Adipocyte (in vitro differentiated cells): ENCODE measurements around the gene KRT36.

Experiments
- DNase-seq: peaks from one replicate; pipeline ENCODE4 v3.0.0-alpha.2; 2015; ENCODE audit warnings: low read depth
- H3K27me3 ChIP-seq: replicated peaks from 2 replicates; pipeline ENCODE4 v1.7.0; 2013; ENCODE audit warnings: mild to moderate bottlenecking, low read length, moderate library complexity; ENCODE audit not compliant: control insufficient read depth, insufficient read depth
- H3K36me3 ChIP-seq: 2 replicates; pipeline ENCODE4 v1.7.0; 2013; ENCODE audit warnings: low read length, mild to moderate bottlenecking, moderate library complexity; ENCODE audit not compliant: control insufficient read depth, insufficient read depth, severe bottlenecking
- H3K4me1 ChIP-seq: 2 replicates; pipeline ENCODE4 v1.7.0; 2013; ENCODE audit warnings: mild to moderate bottlenecking, low read length, moderate library complexity; ENCODE audit not compliant: control insufficient read depth, insufficient read depth
- H3K4me3 ChIP-seq: 2 replicates; pipeline ENCODE4 v1.7.0; 2013; ENCODE audit warnings: mild to moderate bottlenecking, low read length, moderate library complexity
- H3K9ac ChIP-seq: 2 replicates; pipeline ENCODE4 v1.7.0; 2013; ENCODE audit warnings: mild to moderate bottlenecking, low read length, moderate library complexity
- H3K9me3 ChIP-seq: 2 replicates; pipeline ENCODE4 v1.7.0; 2013; ENCODE audit warnings: mild to moderate bottlenecking, low read length, moderate library complexity; ENCODE audit not compliant: control insufficient read depth

KRT36 gene

DNA sequence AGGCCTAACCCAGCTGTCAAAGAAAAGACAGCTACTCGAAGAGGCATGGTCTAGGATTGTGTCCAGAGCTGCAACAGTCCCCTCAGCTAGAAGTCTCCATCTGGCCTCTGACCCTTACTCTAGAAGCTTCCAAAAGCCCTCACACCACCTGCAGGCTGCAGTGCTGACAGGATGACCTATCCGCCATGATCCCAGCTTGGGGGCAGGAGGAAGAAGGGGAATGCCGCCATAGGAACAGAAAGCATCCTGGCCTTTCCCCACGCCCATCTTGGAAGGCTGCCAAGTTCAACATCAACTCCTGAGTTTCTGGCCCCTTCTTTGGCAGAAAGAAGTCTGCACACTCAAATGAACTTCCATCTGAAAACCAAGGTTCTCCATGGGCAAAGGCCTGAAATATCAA lies 3.1 kb upstream of the KRT36 start:
- no peaks in the 10 kb centered on the region for H3K9me3 ChIP-seq
- no peaks in the 10 kb centered on the region for H3K36me3 ChIP-seq
- peaks cover 16% of the 10 kb centered on the region for H3K4me1 ChIP-seq
- DNase-seq = peak; percentile 14
- no peak overlapping the region for H3K9ac ChIP-seq
- H3K4me3 ChIP-seq = no peak overlapping the region
- H3K27me3 ChIP-seq = peaks cover 11% of the 10 kb centered on the region

DNA sequence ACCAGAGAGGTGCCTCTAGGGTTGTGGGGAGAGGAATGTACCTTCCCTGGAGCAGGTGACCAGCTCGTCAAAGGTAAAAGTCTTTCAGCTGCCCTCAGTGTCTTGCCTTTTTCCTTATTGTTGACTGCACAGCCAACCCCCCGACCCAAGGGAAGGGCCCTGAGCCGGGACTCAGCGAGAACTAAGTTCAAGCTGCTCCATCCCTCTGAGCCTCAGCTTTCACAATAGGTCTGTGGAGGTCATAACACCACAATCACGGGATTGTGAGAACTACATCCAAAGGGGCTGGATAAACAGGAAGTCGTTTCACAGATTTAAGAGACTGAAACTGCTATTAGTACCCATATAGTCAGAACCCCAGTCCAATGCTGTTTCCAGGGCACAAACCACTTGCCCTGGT lies 2.6 kb upstream of the KRT36 start:
- no peaks in the 10 kb centered on the region for H3K9me3 ChIP-seq
- H3K27me3 ChIP-seq = peaks cover 15% of the 10 kb centered on the region
- H3K9ac ChIP-seq = no peak overlapping the region
- no peak for DNase-seq
- no peaks in the 10 kb centered on the region for H3K36me3 ChIP-seq
- H3K4me1 ChIP-seq = peaks cover 16% of the 10 kb centered on the region
- H3K4me3 ChIP-seq = no peak overlapping the region

DNA sequence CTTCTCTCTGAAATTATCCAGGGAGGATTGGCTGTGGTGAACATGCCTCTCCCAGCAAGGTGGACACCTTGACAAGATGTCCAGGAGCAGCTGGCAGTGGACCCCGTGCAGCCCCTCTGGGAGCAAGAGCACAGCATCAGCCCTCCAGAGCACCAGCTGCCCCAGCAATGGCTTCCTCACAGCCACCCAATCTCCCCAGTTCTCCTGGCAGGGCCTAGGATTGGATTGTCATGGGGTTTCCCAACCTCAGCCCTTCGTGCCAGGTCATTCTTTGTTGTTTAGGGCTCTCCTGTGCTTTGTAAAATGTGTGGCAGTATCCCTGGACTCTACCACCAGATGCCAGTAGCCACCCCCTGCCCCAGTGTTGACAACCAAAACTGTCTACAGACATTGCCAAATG lies 1.8 kb upstream of the KRT36 start:
- Histone ChIP-seq H3K4me1 (peaks cover 13% of the 10 kb centered on the region), H3K4me3 (no peak overlapping the region), H3K27me3 (peaks cover 23% of the 10 kb centered on the region), H3K9ac (no peak overlapping the region), H3K36me3 (no peaks in the 10 kb centered on the region), H3K9me3 (no peaks in the 10 kb centered on the region)
- no peak for DNase-seq

DNA sequence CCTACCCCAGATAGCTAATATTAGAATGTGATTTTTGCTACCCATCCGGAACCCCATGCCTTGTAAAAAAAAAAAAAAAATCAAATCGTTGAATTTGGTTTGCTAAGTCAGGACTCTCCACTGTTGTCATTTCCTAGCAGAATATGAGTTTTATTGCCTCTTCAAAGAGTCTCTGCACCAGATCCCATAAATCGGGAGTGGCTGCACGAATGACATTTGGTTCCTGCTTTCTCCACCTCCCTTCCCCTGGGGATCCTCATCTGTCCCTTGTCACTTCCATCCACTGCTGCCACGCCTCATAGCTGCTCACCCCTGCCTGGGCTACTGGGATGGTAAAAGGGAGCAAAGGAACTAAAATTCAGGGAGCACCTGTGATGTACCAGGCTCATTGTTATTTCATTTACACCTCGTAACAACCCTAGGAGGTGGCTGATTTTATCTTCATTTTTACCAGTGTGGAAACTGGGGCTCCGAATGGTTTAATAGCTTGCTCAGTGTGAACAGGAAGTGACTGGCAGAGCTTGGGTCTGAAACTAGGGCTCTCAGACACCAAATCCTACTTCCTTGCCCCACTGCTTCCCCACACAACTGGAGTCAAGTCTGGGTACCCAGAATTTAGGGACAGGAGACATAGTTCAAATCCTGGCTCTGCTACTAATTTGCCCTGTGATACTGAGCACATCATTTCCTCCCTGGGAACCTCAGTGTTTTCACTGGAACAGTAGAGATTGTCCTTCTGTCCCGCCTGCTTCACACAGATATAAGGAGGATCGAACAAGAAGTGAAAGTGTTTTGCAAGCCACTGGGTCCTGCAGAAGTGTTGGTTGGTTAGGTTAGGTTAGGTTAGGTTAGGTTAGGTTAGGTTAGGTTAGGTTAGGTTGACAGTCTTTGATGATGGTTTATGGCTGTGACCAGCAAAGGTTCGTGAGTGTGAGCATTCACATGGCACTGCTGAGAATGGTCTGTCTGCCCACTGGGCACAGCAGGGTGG lies 585 bp upstream of the KRT36 start:
- DNase-seq = no peak
- H3K27me3 ChIP-seq = peaks cover 28% of the 10 kb centered on the region
- H3K9me3 ChIP-seq = no peaks in the 10 kb centered on the region

DNA sequence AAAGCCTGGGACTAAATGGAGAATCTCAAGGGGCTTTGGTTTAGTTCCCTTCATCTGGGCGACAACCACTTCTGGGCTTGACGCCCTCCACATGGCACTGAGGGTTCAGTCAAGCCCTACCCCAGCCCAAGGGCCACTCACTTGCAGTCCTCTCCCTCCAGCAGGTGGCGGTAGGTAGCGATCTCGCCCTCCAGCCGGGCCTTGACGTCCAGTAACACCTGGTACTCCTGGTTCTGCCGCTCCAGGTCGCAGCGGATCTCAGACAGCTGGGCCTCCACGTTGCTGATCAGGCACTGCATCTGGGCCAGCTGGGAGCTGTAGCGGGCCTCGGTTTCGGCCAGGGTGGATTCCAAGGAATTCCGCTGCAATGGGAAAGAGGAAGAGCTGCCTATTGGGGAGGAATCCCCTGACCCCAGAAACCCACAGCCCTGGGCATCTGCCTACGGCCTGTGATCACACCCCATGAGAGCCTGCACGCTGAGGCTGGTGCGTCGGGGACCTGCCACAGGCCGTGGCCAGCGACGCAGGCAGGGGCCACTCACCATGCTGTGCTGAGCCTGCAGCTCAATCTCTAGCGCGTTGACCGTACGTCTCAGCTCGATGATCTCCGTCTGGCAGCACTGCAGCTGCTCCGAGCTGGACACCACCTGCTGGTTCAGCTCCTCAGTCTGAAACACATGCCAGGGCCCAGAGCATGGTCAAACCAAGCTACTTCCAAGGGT lies 2.7 kb downstream of the KRT36 start:
- DNase-seq = no peak

More for the DNA sequence above, 585 bp upstream of the KRT36 start:
- H3K9ac ChIP-seq = no peak overlapping the region
- H3K4me1 ChIP-seq = peaks cover 13% of the 10 kb centered on the region
- no peak overlapping the region for H3K4me3 ChIP-seq
- no peaks in the 10 kb centered on the region for H3K36me3 ChIP-seq

DNA sequence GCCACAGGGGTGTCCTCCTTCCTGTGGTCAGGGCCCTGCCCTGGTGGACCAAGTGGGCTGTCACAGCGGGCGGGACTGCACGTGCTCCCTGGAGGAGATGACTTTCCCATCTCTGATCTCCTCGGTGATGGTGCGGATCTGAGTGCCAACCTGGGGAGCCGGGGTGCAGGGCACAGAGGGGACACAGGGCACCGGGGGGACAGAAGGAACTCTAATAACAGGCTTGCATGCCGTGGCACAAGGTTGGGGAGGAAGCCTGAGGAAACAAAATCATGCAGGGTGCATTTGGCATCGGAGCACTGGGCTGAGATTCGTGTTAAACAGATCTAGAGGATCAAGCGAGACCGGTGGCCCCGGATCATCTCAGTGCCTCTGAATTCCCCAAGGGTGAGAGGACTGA lies 3.4 kb downstream of the KRT36 start:
- Histone ChIP-seq H3K36me3 (no peaks in the 10 kb centered on the region), H3K9me3 (no peaks in the 10 kb centered on the region), H3K4me1 (no peaks in the 10 kb centered on the region), H3K4me3 (no peak overlapping the region), H3K27me3 (peaks cover 51% of the 10 kb centered on the region), H3K9ac (no peak overlapping the region)
- DNase-seq = no peak

More for the DNA sequence above, 2.7 kb downstream of the KRT36 start:
- no peak overlapping the region for H3K4me3 ChIP-seq
- no peaks in the 10 kb centered on the region for H3K36me3 ChIP-seq
- no peaks in the 10 kb centered on the region for H3K9me3 ChIP-seq
- peaks cover 49% of the 10 kb centered on the region for H3K27me3 ChIP-seq
- peaks cover under 1% of the 10 kb centered on the region for H3K4me1 ChIP-seq
- no peak overlapping the region for H3K9ac ChIP-seq

DNA sequence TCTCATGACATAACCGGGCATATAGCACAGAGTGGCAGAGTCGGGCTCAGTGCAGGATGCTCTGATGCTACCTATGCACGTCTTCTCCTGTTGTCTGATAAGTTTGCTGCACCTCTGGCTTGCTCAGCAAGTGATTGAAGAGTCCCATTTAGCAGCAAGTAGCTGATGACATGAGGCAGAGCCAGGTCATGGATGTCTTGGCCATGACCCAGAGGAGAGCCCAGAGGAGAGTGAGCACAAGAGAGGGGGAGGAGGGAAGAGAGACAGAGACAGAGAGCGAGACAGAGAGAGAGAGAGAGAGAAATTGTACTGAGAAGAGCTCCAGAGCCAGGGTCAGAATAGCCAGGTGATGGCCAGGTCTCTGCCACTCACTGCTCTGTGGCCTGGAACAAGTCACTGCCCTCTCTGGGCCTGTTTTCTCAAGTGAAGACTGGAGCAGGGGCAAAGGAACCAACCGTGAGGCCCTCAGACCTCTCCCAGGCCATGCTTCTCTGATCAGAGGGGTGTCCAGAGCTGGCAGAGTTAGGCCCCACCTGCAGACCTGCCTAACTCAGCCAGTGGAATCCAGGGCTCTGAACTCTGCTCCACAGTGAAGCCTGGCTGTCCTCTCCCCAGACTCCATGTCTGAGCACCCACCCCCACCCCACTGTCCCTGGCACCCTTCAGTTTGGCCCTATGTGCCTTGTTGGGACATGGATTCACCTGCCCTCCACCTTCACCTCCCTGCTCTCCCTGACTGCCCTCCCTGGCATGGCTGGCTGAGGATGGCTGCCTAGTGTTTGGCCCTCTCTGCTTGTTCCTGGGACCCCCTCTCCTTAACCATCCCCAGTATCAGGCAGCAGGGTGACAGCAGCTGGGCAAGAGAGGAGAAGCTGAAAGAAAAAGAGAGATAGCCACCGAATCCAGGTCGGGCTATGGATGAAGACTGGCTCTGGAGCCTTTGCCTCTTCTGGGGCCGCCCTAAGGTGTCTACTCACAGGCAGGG lies 4.5 kb downstream of the KRT36 start:
- Histone ChIP-seq H3K27me3 (peaks cover 47% of the 10 kb centered on the region), H3K9me3 (no peaks in the 10 kb centered on the region), H3K4me3 (no peak overlapping the region), H3K4me1 (no peaks in the 10 kb centered on the region), H3K36me3 (no peaks in the 10 kb centered on the region), H3K9ac (no peak overlapping the region)
- DNase-seq = no peak

DNA sequence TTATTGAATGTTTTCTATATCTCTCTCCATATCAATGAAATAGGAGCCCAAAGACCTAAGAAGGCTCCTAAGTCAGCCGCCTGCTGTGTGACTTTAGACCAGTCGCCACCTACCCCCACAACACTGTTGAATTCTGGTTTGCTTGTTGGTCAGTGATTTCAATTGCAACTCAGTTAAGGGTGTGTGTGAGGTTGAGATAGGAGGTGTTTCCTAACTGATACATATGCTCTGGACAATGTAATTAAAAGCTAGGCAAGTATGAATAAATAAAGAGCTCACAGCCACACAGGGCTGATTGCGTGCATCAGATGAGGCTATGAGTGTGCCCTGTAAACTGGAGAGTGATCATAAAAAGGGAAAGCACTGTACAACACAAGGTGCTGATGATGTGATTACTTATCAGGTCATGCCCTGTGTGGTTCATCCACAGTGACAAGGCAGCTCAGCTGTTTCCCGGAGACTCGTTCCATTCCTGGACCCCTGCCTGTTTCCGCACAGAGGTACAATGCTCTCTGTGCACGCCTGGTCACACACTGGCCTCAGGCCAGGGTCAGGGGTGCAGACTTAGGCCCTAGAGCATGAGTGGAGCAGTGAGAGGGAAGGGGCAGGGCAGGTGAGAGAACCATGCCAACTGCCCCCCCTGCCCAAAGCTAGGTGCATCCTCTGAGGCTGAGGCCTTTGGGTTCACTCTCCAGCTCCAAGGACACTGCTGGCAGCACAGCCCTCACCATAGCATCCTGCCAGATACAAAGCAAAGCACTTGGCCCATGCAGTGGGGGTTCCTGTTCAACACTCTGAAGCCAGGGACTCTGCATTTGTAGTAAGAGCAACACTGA lies 5.5 kb downstream of the KRT36 start:
- no peaks in the 10 kb centered on the region for H3K4me1 ChIP-seq
- no peak for DNase-seq
- H3K27me3 ChIP-seq = peaks cover 44% of the 10 kb centered on the region
- H3K36me3 ChIP-seq = no peaks in the 10 kb centered on the region
- H3K9me3 ChIP-seq = no peaks in the 10 kb centered on the region
- no peak overlapping the region for H3K9ac ChIP-seq
- no peak overlapping the region for H3K4me3 ChIP-seq

DNA sequence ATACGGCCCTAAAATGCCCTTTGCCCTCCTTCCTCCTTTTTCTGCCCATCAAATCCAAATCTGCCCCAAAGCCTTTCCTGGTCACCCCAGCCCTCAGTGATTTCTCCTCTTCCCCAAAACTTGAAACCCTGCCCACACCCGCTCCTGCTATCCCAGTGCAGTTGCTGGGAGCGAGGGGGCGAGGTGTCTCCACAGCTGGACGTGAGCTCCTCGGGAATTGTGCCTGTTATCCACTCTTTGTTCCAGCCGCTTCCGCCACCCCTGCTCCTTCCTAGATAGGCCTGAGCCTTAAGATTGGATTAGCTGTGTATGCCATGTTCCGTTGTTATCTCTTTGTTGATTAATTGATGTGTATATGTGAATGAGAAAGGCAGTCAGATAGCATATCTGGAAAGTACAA lies 6.2 kb downstream of the KRT36 start:
- no peaks in the 10 kb centered on the region for H3K36me3 ChIP-seq
- H3K4me1 ChIP-seq = no peaks in the 10 kb centered on the region
- no peak for DNase-seq
- peaks cover 41% of the 10 kb centered on the region for H3K27me3 ChIP-seq
- no peak overlapping the region for H3K9ac ChIP-seq
- no peak overlapping the region for H3K4me3 ChIP-seq
- no peaks in the 10 kb centered on the region for H3K9me3 ChIP-seq

DNA sequence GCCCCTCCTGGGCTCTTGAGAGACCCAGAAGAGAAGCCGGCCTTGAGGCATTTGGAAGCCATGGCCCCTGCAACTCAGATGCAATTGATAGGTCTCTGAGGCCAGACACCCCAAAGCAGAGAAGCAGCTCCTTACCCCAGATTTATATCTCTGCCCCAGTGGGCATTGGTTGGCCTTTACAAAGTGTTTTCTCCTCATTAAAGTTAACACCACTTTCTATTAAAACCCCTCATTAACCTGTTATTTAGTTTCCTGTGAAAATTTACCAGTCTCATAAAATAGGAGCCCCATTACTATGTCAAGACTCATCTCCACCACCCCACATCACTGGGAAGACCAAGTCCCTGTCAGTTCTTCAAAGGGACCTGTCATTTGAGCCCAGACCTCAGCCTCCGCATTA lies 8.7 kb downstream of the KRT36 start, which contains the start of gene KRT35:
Gene KRT35 (minus strand): TSS at position 116 of the 400 bp plus-strand sequence. CDS start 54 bp downstream, at position 62.
- H3K4me3 ChIP-seq = no peak within 1 kb of the TSS
- no peak for DNase-seq
- no peak within 1 kb of the TSS for H3K9ac ChIP-seq
- no peaks in the 10 kb centered on the region for H3K4me1 ChIP-seq
- H3K36me3 ChIP-seq = no peaks in the 10 kb centered on the region
- H3K9me3 ChIP-seq = no peaks in the 10 kb centered on the region
- H3K27me3 ChIP-seq = peaks cover 37% of the 10 kb centered on the region
